GM23338 (cell line): Measurements from ENCODE around the gene CFL2.
"Not testable (repeated sequence)": the region's sequence is repeated elsewhere in the genome, so short reads cannot be mapped to it uniquely, and the experiment has no call there.

Experiments
- CREB1 ChIP-seq: fragments of 250-450 bp; sonication (Bioruptor Pico); IDR thresholded peaks from 2 replicates; pipeline ENCODE4 v1.5.0; 2020; ENCODE audit warnings: low read depth, mild to moderate bottlenecking, moderate library complexity
- EZH2 ChIP-seq: fragments of 200-600 bp; sonication (generic); IDR thresholded peaks from one replicate; pipeline ENCODE4 v1.8.0; 2017; ENCODE audit warnings: antibody characterized with exemption, mild to moderate bottlenecking, low read depth; ENCODE audit not compliant: unreplicated experiment
- EZH2phosphoT487 ChIP-seq: fragments of 200-600 bp; sonication (generic); IDR thresholded peaks from one replicate; pipeline ENCODE4 v1.8.1; 2018; ENCODE audit warnings: antibody characterized with exemption; ENCODE audit not compliant: unreplicated experiment
- JUNB ChIP-seq: IDR thresholded peaks from one replicate; pipeline ENCODE4 v1.6.1; 2016; ENCODE audit warnings: antibody characterized with exemption; ENCODE audit not compliant: unreplicated experiment
- NANOG ChIP-seq: IDR thresholded peaks from 2 replicates; pipeline ENCODE4 v1.6.1; 2016; ENCODE audit warnings: antibody characterized with exemption, borderline replicate concordance
- POLR2AphosphoS5 ChIP-seq: IDR thresholded peaks from 2 replicates; pipeline ENCODE4 v1.6.1; 2016; ENCODE audit warnings: antibody characterized with exemption, low read depth
- REST ChIP-seq: IDR thresholded peaks from one replicate; pipeline ENCODE4 v1.6.1; 2018; ENCODE audit warnings: antibody characterized with exemption; ENCODE audit not compliant: unreplicated experiment
- ZNF462 ChIP-seq: fragments of 250-450 bp; sonication (Bioruptor Pico); IDR thresholded peaks from 2 replicates; pipeline ENCODE4 v1.5.0; 2020; ENCODE audit warnings: mild to moderate bottlenecking, moderate library complexity
- TF ChIP-seq, protein P1 (sequence below), 2 experiments: fragments of 200-600 bp in 1 of 2; sonication (generic) in 1 of 2; conservative IDR thresholded peaks; 2 replicates each; pipeline versions ENCODE4 v1.5.1 to v1.6.1; 2016 to 2017; ENCODE audit warnings: antibody characterized with exemption in 2 of 2, low read depth in 2 of 2, mild to moderate bottlenecking in 2 of 2, moderate library complexity in 1 of 2
- TF ChIP-seq, protein P2 (sequence below): IDR thresholded peaks from 2 replicates; pipeline ENCODE4 v1.6.1; 2016; ENCODE audit warnings: antibody characterized with exemption

- TF ChIP-seq POLR2AphosphoS5; NANOG; EZH2; REST; ZNF462 (CRISPR knock-in tag); CREB1 (CRISPR knock-in tag); EZH2phosphoT487; JUNB: not testable (repeated sequence)
- TF ChIP-seq, protein P1, sequence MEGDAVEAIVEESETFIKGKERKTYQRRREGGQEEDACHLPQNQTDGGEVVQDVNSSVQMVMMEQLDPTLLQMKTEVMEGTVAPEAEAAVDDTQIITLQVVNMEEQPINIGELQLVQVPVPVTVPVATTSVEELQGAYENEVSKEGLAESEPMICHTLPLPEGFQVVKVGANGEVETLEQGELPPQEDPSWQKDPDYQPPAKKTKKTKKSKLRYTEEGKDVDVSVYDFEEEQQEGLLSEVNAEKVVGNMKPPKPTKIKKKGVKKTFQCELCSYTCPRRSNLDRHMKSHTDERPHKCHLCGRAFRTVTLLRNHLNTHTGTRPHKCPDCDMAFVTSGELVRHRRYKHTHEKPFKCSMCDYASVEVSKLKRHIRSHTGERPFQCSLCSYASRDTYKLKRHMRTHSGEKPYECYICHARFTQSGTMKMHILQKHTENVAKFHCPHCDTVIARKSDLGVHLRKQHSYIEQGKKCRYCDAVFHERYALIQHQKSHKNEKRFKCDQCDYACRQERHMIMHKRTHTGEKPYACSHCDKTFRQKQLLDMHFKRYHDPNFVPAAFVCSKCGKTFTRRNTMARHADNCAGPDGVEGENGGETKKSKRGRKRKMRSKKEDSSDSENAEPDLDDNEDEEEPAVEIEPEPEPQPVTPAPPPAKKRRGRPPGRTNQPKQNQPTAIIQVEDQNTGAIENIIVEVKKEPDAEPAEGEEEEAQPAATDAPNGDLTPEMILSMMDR (conservative IDR thresholded peaks at IDR 0.05; ENCODE audit: low read depth in 2 of 2) = not testable (repeated sequence)
- TF ChIP-seq, protein P2, sequence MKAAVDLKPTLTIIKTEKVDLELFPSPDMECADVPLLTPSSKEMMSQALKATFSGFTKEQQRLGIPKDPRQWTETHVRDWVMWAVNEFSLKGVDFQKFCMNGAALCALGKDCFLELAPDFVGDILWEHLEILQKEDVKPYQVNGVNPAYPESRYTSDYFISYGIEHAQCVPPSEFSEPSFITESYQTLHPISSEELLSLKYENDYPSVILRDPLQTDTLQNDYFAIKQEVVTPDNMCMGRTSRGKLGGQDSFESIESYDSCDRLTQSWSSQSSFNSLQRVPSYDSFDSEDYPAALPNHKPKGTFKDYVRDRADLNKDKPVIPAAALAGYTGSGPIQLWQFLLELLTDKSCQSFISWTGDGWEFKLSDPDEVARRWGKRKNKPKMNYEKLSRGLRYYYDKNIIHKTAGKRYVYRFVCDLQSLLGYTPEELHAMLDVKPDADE = not testable (repeated sequence)
Observed at GRCh38 chr14:34694216-34694615, 20.2 kb downstream of the CFL2 start.
